Body of pancreas (tissue), 4 donors: Measurements from ENCODE around the gene ADGRD1. TPM values are rescaled to one million over a fixed set of nuclear protein-coding genes. Genes with fewer than 3 reads are reported as not detected.

Source experiments
- ATAC-seq: fragments of 150-250 bp; one replicate; pipeline ENCODE4 v1.9.1; 2016
- DNase-seq, 4 donors: peaks; one replicate each; pipeline ENCODE4 v3.0.0-alpha.2; 2019
- H3K27ac ChIP-seq, 4 donors: fragments of 200-600 bp; sonication (generic); 1 replicate in 3 of 4; 2 replicates in 1 of 4; pipeline versions ENCODE4 v1.5.1 to v1.6.1; 2016 to 2019; ENCODE audit warnings: mild to moderate bottlenecking in 1 of 4, mixed read lengths in 1 of 4, moderate library complexity in 1 of 4
- H3K27me3 ChIP-seq, 2 donors: fragments of 200-600 bp; sonication (generic); one replicate each; pipeline ENCODE4 v1.6.0; 2016; ENCODE audit warnings: mild to moderate bottlenecking in 1 of 2
- H3K36me3 ChIP-seq, 2 donors: fragments of 200-600 bp; sonication (generic); replicated peaks in 1 of 2; 2 replicates each; pipeline ENCODE4 v1.5.1; 2016; ENCODE audit warnings: low read depth in 2 of 2; ENCODE audit not compliant: insufficient read depth in 1 of 2
- H3K4me1 ChIP-seq: fragments of 200-600 bp; sonication (generic); one replicate; pipeline ENCODE4 v1.6.0; 2016
- H3K4me3 ChIP-seq, 2 donors: fragments of 200-600 bp; sonication (generic); 1 replicate in 1 of 2; 2 replicates in 1 of 2; pipeline ENCODE4 v1.5.1; 2016 to 2019
- H3K9me3 ChIP-seq, 3 donors: fragments of 200-600 bp; sonication (generic); 1 replicate in 2 of 3; 2 replicates in 1 of 3; pipeline ENCODE4 v1.5.1; 2016
- CTCF ChIP-seq, 7 experiments: fragments of 450-650 bp in 4 of 7; fragments of 200-600 bp in 3 of 7; sonication (generic) in 3 of 7; IDR thresholded peaks; one replicate each; pipeline ENCODE4 v1.5.1; 2016 to 2019; ENCODE audit warnings: antibody characterized with exemption in 7 of 7
- POLR2A ChIP-seq, 3 donors: fragments of 450-650 bp; IDR thresholded peaks; one replicate each; pipeline ENCODE4 v1.6.1; 2016; ENCODE audit warnings: antibody characterized with exemption in 3 of 3, mild to moderate bottlenecking in 2 of 3
- WGBS, 2 donors: methylation state at CpG; one replicate each; pipeline ENCODE4 v1.1.5; 2017; 5-methylcytosine and 5-hydroxymethylcytosine counted together
- intact Hi-C: fragments of 100-400 bp; cut with DNase I; formaldehyde crosslinking; loops from one replicate; pipeline ENCODE4 v1.15.1; 2023
- total RNA-seq, 2 donors: library from RNA; depleted of rRNA; stranded (reverse); fragments of >200 nt; gene quantifications; one replicate each; pipeline ENCODE4 v1.1.0, GENCODE V29; 2016

The ADGRD1 gene
- total RNA-seq, 2 donors from 2014 or later: 4.4 to 4.9 TPM

DNA sequence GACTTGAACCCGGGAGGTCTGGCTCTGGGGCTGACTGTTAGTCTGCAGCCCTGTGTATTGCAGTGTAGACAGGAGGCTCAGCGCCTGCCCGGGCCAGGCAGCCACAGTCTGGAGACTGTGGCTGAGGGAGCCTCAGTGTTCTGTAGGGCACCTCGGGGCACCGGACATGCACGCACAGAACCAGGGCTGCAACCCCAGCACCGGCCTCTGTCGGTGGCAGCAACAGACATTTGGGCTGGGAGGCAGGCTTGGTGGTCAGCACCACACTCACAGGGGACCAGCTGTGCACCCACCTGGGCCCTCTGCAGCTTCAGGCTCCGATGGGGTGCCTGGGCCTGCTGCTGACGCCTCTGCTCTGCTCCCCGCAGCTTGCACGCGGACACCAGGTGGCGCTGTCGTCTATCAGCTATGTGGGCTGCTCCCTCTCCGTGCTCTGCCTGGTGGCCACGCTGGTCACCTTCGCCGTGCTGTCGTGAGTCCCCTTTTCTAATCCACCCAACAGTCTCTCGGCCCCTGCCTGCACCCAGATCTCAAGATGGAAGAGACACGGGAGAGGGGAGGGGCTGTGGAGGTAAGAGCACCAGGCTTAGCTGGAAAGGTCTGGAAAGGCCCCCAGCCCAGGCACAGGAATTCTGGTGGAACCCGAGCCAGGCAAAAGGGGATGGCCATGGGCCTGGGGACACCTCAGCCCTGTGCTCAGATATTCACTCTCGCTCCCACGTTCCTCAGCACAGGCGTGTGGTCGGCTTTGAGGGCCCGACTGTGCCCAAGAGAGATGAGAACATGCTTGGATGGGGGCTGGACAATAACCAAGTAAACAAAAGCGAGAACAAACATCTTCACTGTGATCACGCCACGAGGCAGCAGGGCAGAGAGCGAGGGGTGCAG is 151.0 kb downstream of the ADGRD1 start:
- Histone ChIP-seq H3K36me3 (no peaks in the 10 kb centered on the region), H3K4me1 (peaks cover 6% of the 10 kb centered on the region), H3K4me3 (no peak overlapping the region), H3K9me3 (no peaks in the 10 kb centered on the region), H3K27me3 (no peaks in the 10 kb centered on the region), H3K27ac (no peak overlapping the region)
- ATAC-seq: peak; percentile 78
- intact Hi-C loops: no loop called here
- DNase-seq: peak; percentile 78 to 86 (median 81)
- 36 to 45% methylated on average over 29 to 32 of the region's 32 CpGs for WGBS, 2 donors
- TF ChIP-seq CTCF (IDR thresholded peaks at IDR 0.05) (peak; percentile 77 to 92 (median 88)), POLR2A (IDR thresholded peaks at IDR 0.05) (no peak)

DNA sequence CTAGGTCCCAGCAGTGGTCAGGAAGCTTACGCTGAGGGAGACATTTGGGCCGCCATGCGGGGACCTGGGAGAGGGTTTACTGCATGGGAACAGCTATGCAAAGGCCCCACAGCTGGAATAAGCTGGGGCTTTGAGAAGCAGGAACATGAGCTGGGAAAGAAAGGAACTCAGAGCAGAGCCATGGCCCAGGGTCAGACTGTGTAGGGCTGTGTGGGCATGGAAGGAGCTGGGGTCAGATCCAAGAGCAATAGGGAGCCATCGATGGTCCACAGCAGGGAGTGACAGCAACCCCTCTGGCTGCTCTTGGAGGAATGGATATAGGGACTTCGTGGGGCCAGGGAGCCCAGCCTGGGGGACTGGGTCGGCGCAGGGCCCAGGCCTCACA is 151.6 kb downstream of the ADGRD1 start:
- no peaks in the 10 kb centered on the region for H3K27me3 ChIP-seq
- no peaks in the 10 kb centered on the region for H3K9me3 ChIP-seq
- DNase-seq: no peak
- no peak for TF ChIP-seq CTCF (IDR thresholded peaks at IDR 0.05)
- no peak for TF ChIP-seq POLR2A (IDR thresholded peaks at IDR 0.05)
- no peak overlapping the region for H3K4me3 ChIP-seq
- H3K36me3 ChIP-seq: no peaks in the 10 kb centered on the region
- intact Hi-C loops: no loop called here
- no peak for ATAC-seq
- H3K27ac ChIP-seq: no peak overlapping the region
- H3K4me1 ChIP-seq: peaks cover 6% of the 10 kb centered on the region
- 96% methylated on average over 7 of the region's 7 CpGs for whole genome bisulfite sequencing, 2 donors

GRCh38 chr12:131105736-131106348 is 152.1 kb downstream of the ADGRD1 start:
- intact Hi-C loops: no loop called here
- H3K4me1 ChIP-seq: peaks cover 6% of the 10 kb centered on the region
- DNase-seq (peak in 1 of 4 donors; percentile 7), ATAC-seq (no peak)
- TF ChIP-seq POLR2A (IDR thresholded peaks at IDR 0.05): no peak
- H3K27ac ChIP-seq: no peak overlapping the region
- no peaks in the 10 kb centered on the region for H3K27me3 ChIP-seq
- H3K9me3 ChIP-seq: no peaks in the 10 kb centered on the region
- 81 to 87% methylated on average over 25 to 26 of the region's 27 CpGs for WGBS, 2 donors
- no peak overlapping the region for H3K4me3 ChIP-seq
- H3K36me3 ChIP-seq: no peaks in the 10 kb centered on the region

DNA sequence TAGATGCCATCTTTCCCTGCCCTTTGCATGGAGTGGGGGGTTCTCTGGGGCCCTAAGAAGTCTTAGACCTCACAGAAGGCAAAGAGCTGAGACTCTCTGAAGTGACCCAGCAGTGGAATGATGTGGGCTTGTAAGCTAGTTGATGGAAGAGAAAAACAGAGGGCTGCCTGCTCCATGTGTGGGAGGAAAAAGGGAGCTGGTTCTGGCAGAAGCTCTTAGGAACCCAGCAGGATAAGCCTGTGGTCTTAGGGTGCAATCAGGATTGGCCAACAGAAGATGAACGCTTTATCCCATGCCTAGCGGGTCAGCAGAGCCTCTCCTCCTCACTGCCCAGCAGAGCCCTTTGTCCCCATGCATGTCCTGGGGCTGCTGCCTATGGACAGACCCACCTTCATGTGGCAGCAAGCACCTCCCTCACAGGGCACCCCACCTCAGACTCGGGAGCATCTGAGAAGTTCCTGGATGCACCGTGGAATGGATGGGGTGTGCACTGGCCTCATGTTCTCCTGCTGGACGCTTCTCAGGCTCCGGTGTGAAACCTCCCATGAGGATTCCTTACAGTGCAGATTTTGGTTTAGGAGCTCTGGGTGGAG is 152.7 kb downstream of the ADGRD1 start:
- TF ChIP-seq POLR2A (IDR thresholded peaks at IDR 0.05) (no peak), CTCF (IDR thresholded peaks at IDR 0.05) (no peak)
- Histone ChIP-seq H3K27me3 (no peaks in the 10 kb centered on the region), H3K4me3 (no peak overlapping the region), H3K9me3 (no peaks in the 10 kb centered on the region), H3K4me1 (peaks cover 6% of the 10 kb centered on the region), H3K36me3 (no peaks in the 10 kb centered on the region), H3K27ac (no peak overlapping the region)
- DNase-seq: no peak
- 87 to 95% methylated on average over 6 of the region's 6 CpGs for WGBS, 2 donors
- intact Hi-C loops: no loop called here
- no peak for ATAC-seq
